HG03460 (cell line): ENCODE data around the gene ZNF367.
A peak's percentile ranks its signal among the peaks of the same experiment; 100 is the strongest.

Source experiments
- ATAC-seq: cut with Tn5 transposase; IDR thresholded peaks from one replicate; pipeline ENCODE4 v1.9.1; 2021; ENCODE audit not compliant: unreplicated experiment

ZNF367 gene

DNA sequence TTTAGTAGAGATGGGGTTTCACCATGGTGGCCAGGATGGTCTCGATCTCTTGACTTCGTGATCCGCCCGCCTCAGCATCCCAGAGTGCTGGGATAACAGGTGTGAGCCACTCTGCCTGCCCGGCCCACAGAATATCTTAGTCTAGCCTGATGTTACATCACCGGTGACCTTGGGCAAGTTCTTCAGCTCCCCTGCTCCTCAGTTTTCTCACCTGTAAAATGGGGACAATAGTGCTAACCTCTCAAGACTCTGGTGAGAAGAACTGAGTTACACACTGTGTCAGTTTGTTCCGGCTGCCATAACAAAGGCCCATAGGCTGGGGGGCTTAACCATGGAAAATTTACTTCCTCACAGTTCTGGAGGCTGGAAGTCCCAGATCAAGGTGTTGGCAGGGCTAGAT, 19.3 kb upstream of the ZNF367 start:
- ATAC-seq, result no peak

DNA sequence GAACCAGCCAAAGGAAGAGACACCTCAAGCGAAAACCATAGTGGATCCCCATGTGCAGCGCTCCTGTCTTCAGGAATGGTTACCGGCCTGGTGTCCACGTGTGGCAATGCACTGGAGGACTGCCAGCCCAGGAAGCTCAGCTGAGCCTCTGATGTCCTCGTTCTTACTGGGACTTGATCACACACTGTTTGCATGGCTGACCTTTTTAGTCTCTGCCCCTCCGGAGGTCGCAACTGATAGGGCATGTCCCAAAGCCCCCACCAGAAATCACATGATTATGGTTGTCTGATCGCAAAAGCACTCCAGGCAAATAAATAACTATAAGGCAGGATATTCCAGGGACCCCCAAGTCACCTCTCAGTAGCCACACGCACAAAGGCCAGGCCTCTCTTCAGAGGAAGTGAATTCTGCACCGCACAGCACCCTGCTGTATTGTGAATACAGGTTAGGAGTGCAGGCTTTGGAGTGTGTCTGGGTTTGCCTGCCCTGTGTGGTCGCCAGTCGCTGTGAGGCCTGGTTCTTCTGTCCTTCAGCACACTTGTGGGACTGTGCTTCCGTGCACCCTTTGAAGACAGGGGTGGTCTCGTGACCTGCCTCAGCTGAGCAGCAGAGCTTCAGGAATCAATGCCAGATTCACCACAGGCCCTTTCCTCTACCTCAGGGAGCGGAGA, 18.4 kb upstream of the ZNF367 start:
- no peak for ATAC-seq

DNA sequence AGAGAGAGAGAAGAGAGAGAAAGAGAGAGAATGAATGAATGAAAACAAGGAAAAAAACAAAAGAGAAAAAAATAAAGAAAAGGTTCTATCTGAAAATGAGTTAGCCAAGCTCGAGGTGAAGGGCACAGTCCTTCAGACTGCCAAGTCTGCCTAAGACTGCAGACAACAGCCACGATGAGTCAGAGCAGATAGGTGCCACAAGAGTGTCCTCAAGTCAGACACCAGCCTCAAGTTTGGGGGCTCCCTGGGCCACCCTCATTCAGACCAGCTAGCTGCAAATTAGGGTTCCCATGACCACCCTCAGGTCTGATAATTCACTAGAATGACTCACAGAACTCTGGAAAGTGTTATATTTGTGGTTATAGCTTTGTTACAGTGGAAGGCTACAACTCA, 17.9 kb upstream of the ZNF367 start:
- no peak for ATAC-seq

DNA sequence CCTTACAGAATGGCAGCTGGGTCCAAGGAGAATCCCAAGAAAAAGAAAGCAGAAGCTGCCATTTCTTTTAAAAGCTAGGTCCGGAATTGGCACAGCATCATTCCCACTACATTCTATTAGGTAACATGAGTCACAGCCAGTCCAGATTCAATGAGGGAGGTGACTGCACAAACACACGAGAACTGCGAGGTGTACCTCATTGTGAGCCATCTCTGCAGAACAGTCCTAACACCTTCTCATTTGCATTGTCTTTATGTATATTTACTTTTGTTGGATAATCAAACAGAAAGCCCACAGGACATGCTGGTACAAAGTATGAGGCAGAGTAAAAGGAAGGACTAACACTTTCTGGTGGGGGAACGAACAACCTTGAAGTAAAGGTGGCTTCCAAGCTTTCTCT, 17.2 kb upstream of the ZNF367 start:
- no peak for ATAC-seq

DNA sequence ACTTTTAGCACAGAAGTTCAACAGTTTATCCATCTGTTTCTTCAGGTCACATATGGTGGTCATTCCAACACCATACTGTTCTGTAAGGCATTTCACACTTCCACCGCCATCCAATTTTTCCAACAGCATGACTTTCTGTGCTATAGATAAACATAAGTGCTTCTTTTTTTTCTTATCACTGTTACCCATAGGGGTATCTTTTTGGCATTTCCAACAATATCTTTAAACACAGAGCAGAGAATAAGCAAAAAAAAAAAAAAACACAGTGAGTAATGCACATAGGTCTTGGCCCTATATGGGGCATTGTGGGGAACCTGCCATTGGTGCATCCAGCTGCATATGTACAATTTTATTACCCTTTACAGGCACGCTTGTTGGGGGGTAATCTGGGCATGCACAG, 12.2 kb upstream of the ZNF367 start:
- ATAC-seq, result no peak

DNA sequence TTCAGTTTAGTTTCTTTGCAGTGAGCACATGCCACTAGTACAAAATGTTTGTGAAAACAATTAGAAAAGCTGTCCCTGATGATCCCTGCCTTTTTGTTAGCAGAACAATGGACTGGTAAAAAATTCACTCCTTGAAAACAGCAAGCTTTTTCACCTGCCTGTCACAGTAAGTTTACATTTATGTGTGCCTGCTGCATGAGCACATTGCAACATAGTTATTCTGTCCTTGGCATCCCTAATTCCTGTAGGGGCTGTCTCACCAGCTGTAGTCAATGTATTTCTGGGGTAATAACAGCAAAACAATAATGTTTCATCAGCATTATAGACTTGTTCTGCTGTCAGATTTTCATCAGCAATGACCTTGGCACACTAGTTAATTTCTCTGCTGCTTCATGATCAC, 11.6 kb upstream of the ZNF367 start:
- no peak for ATAC-seq

DNA sequence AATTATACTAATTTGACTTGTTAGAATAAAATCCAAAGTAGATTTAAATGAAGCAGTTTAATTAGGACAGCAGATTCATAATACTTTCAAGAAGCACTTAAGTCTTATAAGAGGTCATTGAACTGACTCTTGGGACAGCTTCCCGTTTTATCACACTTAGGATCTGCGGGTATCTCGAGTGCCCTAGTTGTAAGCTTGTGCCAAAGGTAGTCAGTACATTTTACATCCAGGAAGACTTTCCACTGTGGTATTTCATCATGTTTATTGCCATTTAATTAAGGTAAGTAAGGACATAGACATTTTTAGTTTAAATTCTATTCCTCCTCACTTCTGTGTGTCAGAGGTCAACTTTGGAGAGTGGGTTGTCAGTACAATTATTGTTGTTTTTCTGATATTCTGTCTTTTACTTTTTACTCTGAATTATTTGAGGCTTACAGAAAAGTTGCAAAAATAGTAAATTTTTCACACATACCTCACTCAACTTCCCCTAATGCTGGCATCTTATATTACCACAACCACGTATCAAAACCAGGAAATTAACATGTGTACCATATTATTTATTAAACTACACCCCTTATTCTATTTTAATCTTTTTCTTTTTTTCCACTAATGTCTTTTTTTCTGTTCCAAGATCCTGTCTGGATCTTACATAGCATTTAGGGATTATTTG, 7.5 kb upstream of the ZNF367 start:
- ATAC-seq, result no peak

DNA sequence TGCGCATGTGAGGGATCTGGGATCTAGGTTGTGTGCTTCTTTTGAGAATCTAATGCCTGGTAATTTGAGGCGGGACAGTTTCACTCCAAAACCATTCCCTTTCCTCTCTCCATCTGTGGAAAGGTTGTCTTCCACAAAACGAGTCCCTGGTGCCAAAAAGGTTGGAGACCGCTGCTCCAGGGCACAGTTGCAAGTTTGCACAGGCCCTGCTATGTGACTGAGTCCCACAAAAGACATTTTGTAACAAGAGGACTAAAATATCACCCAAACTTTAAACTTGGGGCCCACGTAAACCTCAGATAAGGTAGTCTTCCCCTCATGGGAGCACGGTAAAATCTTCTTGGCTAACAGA, 5.8 kb upstream of the ZNF367 start:
- no peak for ATAC-seq

DNA sequence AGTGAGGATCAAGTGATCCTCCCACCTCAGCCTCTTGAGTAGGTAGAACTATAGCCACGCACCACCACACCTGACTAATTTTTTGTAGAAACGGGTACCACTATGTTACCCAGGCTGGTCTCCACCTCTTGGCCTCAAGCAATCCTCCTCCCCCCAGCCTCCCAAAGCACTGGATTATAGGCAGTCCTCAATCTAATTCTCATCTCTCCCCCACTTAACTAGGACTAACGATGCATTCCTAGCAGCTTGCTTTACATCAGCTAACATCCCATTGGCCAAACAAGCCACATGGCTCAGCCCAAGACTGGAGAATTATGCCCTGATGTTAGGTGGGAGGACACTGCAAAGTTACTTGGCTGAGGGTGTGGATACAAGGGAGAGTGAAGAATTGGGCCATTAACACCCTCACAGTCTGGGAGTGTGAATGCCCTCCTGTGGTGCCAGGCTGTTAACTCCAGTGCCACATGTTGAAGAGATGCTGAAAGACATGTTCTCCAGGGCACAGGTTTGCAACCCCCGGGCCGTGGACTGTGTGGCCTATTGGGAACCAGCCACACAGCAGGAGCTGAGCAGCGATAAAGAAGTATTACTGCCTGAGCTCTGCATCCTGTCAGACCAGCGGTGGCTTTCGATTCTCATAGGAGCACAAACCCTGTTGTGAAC, 5.3 kb upstream of the ZNF367 start:
- no peak for ATAC-seq

DNA sequence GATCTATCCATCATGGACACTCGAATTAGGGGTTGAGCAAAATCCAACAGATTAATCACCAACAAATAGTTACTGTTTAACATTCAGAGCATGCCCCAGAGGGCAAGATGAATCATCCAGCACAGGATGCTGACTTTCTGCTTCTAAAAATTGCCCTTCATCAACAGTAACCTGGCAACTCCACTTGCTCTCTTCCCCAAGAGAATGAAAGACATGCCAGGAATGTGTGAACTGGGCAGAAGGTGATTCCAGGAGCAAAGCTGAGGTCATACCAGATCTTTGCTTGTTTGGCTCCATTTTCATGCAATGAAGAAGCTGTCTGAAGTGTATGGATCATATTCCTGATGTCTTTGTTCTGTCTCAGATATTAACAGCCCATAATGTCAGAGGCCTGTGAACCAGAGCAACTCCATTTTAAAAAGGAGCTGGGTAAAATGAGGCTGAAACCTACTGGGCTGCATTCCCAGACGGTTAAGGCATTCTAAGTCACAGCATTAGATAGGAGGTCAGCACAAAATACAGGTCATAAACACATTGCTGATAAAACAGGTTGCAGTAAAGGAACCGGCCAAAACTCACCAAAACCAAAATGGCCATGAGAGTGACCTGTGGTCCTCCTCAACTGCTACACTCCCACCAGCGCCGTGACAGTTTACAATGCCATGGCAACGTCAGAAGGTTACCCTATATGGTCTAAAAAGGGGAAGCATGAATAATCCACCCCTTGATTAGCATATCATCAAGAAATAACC, 2.5 kb upstream of the ZNF367 start:
- no peak for ATAC-seq

DNA sequence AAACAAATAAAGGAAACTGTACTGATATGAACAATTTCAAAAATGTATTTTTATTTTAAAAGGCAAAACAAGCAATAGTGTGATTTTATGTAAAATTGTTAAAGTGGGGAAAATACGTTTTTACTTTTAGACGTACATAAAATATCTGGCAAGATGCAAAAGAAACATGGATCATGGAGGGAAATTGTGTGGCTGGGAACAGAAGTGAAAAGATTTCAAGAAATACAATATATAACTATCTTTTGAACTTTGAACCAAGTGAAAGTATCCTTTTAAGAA, 1.5 kb upstream of the ZNF367 start:
- ATAC-seq, result no peak

DNA sequence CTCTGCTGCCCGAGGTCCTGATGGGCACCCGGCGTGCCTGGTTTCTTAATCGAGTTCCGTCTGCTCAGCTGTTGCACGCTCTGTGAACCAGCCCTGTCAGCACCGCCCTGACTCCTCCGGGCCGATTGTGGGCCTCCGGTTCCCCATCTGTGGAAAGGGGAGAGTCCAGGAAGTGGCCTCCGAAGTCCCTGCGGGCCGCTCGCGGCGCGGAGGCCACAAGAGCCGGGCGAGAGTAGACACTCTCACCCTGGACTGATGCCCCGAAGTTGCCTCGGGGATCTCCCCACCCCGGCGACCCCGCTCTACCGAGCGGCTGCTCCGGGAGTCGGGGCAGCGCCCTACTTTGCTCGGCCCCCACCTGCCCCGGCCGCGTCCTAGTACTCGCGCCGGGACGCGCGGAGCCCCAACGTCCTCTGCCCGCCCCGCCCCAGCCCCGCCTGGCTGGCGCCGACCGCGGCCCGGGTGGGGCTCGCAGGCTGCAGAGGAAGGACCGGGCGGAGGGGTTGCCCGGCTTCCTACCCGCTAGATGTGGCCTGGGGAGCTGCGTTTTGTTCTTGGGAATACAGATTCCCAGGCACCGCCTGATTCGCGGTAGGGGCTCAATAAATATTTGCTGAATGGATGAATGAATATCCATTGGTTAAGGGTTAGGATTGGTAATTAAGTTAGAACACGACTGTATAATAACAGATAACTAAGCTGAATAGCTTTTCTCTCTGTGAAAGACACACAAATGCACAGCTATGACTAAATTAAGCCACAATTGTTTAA, 935 bp upstream of the ZNF367 start:
- ATAC-seq, result peak; percentile 32

DNA sequence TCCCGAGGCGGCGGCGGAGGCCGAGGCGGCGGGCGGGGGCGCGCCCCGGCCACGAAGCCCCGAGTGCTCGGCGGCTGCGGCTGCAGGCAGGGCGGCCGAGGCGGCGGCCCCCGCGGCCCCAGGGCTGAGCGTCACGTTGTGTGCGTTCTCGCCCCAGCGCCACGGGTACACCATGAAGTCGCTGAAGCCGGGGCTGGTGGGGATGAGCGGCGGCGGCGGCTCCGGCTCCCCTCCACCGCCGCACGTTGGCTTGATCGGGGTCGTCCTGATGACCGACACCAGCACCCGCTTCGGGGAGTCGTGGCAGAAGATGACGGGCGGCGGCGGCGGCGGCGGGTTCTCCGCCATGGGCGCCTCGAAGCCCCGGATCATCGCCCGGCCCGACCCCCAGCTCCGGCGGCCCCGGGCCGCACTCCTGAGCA, 498 bp downstream of the ZNF367 start:
- ATAC-seq, result no peak

DNA sequence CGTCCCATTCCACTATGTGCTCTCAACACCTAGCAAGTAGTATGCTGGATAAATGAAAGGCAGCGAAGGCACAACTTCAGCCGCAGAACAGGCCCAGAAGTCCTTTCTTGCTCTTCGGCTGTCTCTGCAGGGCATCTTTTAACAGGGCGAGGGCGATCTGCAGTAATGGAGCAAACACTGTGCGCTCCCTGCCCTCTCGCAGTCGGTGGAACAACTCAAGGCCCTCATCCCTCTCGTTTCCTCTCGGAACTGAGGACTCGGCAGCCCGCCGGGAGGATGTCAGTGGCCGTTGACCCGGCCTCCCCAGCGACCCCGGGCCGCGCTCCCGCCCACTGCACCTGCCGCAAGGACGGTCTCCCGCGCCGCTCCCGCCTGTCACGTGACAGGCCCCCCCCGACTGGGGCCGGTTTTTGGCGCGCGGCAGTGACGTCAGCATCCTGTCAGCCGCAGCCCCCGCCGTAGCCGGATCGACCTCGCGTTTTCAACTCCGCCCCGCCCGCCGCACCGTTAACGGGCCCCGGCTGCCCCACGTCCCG, 1.1 kb downstream of the ZNF367 start:
- ATAC-seq, result no peak

DNA sequence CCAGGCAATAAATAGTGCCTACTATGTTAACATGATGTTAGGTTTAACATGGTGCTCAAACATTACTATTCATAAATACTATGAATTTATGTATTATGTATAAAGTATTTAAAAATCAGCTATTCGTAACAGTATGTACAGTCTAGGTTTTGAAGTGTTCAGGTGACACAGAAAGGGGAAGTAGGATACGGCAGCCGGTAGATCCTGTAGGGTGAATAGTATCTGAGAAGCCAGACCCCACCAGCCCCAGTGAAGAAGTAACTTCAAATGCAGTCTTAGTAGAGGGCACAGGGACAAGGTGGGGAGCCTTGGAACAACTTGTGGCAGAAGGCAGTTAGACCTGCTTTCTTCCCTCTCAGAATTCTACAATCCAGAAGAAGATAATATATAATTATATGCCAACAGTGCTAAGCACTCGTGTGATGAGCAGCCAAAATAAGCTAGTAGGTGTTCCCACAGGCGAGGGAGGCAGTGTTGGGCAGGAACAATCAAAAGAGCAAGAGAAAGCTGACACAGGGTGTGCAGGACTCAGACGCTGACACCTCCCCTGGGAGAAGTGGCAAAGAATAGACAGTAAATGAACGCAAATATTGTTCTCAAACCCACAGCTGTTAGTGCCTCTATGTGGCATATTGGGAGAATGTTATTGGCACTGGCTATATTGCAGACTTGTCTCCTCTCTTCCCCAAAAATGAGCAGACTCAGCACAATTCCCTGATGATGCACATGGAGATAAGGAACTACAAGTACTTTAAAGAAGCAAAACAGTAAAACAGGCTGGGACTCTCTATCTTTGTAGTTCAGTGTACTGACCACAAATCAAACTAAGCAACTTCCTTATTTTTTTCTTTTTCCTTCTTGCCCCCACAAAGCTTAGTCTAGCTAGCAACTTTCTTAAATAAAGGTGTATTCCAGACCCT, 4.6 kb downstream of the ZNF367 start:
- ATAC-seq, result peak; percentile 25

DNA sequence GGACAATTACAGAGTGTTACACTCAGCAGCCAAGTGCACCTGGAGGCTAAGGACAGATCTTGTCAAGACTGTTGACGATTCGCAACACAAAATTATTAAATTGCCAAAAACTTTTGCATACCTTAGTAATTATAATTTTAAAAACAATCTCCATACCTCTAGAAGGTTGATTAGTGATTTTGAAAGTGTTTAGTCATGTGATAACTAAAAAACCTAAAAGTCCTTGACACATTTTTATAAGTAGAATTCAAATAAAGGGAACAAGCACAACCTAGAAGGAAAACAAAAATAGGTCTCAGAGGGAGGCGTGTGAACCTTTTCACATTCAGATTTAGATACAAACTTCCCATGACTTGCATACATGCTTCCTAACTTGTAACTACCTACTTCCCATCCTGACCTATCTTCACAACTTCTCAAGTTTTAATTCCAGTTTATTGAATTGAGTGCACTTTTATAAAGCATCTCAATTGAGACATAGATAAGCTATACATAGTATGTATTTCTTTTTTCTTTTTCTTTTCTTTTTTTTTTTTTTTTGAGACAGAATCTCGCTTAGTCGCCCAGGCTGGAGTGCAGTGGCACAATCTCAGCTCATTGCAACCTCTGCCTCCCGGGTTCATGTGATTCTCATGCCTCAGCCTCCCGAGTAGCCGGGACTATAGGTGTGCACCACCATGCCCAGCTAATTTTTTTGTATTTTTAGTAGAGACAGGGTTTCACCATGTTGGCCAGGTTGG, 5.8 kb downstream of the ZNF367 start:
- ATAC-seq, result no peak

DNA sequence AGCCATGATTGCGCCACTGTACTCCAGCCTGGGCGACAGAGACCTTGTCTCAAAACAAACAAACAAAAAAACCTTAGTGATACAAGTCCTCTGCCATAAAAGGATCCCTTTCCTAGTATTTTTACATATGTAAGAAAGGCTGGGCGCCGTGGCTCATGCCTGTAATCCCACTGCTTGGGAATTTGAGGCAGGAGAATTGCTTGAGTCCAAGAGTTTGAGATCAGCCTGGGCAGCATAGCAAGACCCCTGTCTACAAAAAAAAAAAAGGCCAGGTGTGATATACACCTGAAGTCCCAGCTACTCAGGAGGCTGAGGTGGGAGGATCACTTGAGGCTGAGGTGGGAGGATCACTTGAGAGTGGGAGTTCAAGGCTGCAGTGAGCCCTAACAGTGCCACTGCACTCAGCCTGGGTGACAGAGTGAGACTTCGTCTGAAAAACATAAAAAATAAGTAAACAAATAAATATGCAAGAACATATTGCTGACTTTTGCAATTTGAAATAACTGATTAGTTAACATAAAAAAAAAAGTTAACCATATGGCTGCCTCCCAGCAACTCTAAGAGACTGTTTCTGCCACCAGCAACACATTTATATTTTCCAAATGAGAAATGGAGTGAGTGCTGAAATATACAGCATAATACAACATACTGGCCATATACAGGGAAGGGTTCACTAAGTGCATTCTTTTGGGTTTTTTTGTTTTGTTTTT, 6.9 kb downstream of the ZNF367 start:
- no peak for ATAC-seq

DNA sequence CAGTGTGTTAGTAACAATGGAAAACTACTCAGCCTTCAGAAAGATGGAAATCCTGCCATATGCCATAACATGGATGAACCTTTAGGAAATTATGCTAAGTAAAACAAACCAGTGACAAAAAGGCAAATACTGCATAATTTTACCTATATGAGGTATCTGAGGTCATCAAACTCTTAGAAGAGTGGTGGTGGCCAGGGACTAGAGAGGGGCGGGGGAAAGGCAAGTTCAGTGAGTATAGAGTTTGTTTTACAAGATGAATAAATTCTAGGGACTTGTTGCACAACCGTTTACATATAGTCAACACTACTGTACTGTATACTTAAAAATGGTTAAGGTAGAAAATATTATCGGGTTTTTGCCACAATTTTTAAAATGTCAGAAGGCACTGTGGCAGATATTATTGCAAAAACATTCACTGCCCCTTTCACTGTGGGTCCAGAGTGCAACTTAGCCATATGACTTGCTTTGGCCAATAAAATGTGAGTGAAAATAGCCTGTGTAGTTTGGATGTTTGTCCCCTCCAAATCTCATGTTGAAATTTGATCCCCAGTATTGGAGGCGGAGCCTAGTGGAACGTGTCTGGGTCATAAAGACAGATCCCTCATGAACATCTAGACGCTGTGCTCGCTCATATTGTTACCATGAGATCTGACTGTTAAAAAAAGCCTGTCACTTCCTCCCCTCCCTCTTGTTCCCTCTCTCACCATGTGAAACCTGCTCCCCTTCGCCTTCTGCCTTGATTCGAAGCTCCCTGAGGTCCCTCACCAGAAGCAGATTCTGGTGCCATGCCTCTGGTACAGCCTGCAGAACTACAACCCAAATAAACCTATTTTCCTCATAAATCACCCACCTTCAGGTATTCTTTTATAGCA, 9.5 kb downstream of the ZNF367 start:
- ATAC-seq, result no peak
